ENCODE measurements around the gene PXDN.
"Not testable (repeated sequence)": the region's sequence is repeated elsewhere in the genome, so short reads cannot be mapped to it uniquely, and the experiment has no call there.

PXDN gene

DNA sequence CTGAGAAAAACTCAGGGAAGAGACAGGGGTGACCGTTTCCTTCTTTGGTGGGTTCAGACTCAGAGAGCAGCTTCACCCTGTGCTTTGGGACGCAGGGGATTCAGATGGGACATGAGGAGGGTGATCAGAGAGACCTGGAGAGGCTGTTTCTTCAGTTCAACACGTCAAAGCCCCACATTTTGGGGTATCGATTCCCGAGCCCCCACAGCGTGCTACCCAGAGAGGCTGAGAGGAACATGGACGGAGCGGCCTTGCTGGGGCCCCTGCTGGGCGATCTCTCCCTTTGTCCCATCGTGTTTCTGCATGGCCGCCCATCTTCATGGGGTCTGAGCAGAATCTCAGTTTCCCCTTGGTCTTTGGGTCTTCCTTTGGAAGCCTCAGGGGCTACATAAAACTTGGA, 38.2 kb upstream of the PXDN start:
- ATAC-seq (no peak), DNase-seq (no peak)
- Mint-ChIP-seq H3K4me1 (peaks cover 14% of the 10 kb centered on the region), H3K9me3 (no peaks in the 10 kb centered on the region), H3K27me3 (peaks cover 6% of the 10 kb centered on the region), H3K36me3 (ENCODE audit: low read depth) (no peaks in the 10 kb centered on the region), H3K27ac (no peak overlapping the region), H3K4me3 (no peak overlapping the region)

DNA sequence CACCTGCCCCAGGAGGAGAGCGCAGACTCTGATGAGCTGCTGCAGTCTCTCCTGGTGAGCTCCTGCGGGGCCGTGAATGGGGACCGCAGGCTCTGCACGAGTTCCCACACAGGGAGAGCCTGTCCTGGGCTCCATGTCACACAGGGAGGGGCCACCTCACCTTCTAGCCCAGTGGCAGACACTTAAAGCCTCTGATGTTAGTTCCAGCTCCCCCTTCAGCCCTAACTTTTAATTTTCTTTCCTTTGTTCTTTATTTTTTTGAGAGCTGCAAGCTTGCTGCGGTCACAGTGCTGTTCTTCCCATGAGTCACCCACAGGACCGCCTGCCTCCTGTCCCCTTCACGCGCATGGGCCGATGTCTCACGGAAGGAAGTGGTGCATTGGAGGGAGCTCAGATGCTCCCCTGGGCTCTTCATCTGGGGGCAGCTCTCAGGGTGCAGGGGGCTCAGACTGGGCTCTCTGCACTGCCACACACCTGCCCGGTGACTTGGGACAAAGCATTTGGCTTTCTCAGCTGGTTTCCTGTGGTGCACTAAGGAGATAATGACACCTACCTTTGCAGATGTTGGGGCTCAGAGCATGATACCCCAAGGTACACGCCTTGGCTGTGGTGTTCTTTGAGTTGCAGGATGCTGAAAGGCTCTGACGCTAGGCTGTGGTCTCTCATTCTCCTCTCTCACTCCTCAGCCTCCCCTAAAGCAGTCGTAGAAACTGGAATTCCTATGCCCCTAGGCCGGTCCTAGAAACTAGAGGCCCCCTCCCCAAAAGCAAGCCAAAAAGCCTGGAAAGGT, 37.2 kb upstream of the PXDN start:
- H3K4me1 Mint-ChIP-seq: peaks cover 14% of the 10 kb centered on the region
- H3K36me3 Mint-ChIP-seq (ENCODE audit: low read depth): no peaks in the 10 kb centered on the region
- no peak overlapping the region for H3K4me3 Mint-ChIP-seq
- DNase-seq (peak; percentile 25), ATAC-seq (peak; percentile 76)
- H3K27me3 Mint-ChIP-seq: peaks cover 6% of the 10 kb centered on the region
- H3K27ac Mint-ChIP-seq: peak overlapping the region; percentile 35
- H3K9me3 Mint-ChIP-seq: no peaks in the 10 kb centered on the region

DNA sequence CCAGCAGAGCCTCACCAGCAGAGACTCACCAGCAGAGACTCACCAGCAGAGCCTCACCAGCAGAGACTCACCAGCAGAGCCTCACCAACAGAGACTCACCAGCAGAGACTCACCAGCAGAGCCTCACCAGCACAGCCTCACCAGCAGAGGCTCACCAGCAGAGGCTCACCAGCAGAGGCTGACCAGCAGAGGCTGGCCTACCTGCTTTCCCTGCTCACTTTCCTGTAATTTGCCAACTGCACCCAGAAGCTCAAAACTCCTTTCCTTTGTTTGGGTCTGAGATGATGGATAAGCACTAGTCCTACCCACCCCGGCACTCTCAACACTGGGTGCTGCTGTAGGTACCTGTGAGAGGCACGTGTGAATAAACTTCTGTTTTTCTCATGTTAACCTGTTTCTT, 36.4 kb upstream of the PXDN start:
- Mint-ChIP-seq H3K4me1 (peaks cover 14% of the 10 kb centered on the region), H3K4me3 (no peak overlapping the region), H3K36me3 (ENCODE audit: low read depth) (no peaks in the 10 kb centered on the region), H3K9me3 (no peaks in the 10 kb centered on the region), H3K27me3 (peaks cover 6% of the 10 kb centered on the region), H3K27ac (no peak overlapping the region)
- no peak for ATAC-seq
- DNase-seq: no peak

DNA sequence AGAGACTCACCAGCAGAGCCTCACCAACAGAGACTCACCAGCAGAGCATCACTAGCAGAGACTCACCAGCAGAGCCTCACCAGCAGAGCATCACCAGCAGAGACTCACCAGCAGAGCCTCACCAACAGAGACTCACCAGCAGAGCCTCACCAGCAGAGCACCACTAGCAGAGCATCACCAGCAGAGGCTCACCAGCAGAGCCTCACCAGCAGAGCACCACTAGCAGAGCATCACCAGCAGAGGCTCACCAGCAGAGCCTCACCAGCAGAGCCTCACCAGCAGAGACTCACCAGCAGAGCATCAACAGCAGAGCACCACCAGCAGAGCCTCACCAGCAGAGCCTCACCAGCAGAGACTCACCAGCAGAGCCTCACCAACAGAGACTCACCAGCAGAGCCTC, 35.7 kb upstream of the PXDN start:
- not testable (repeated sequence) for H3K27me3 Mint-ChIP-seq; DNase-seq; H3K36me3 Mint-ChIP-seq (ENCODE audit: low read depth); H3K4me3 Mint-ChIP-seq; H3K9me3 Mint-ChIP-seq; ATAC-seq; H3K27ac Mint-ChIP-seq
- H3K4me1 Mint-ChIP-seq: peaks cover 14% of the 10 kb centered on the region

DNA sequence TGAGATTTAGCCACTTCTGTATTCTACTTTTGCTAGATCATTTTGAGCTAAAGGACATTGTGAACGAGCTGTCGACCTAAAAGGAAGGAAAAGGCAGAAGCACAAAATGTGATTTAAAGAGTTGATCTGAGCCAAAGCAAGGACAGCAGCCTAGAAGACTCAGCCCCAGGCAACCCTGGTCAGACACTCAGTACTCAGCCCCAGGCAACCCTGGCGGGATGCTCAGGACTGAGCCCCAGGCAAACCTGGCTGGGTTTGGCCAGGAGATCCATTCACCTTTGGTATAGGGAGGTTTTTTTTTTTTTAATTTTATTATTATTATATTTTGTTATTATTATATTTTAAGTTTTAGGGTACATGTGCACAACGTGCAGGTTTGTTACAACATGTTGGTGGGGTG, 34.3 kb upstream of the PXDN start:
- H3K27me3 Mint-ChIP-seq: peaks cover 6% of the 10 kb centered on the region
- ATAC-seq (no peak), DNase-seq (no peak)
- H3K9me3 Mint-ChIP-seq: no peaks in the 10 kb centered on the region
- no peaks in the 10 kb centered on the region for H3K36me3 Mint-ChIP-seq (ENCODE audit: low read depth)
- peaks cover 14% of the 10 kb centered on the region for H3K4me1 Mint-ChIP-seq
- H3K27ac Mint-ChIP-seq: no peak overlapping the region
- H3K4me3 Mint-ChIP-seq: no peak overlapping the region

DNA sequence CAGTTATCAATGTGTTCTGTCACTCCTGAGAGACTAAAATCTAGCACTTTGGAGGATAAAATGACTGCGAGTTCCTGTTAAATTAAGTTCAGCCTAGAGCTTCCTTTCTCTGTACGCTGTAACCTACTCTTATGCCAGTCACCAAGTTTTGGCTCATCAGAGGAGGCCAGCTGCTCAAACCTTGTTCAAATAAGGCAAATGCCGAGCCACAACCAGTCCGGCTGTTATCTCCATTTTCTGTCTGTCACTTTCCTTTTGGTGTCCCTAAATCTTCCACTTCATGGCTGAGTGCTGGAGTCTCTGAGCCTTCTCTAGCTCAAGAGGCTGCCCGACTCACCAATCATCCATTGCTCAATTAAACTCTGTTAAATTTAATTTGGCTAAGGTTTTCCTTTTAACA, 33.5 kb upstream of the PXDN start:
- Mint-ChIP-seq H3K4me3 (no peak overlapping the region), H3K27me3 (peaks cover 4% of the 10 kb centered on the region), H3K36me3 (ENCODE audit: low read depth) (no peaks in the 10 kb centered on the region), H3K27ac (no peak overlapping the region), H3K4me1 (peaks cover 14% of the 10 kb centered on the region), H3K9me3 (no peaks in the 10 kb centered on the region)
- no peak for ATAC-seq
- no peak for DNase-seq

DNA sequence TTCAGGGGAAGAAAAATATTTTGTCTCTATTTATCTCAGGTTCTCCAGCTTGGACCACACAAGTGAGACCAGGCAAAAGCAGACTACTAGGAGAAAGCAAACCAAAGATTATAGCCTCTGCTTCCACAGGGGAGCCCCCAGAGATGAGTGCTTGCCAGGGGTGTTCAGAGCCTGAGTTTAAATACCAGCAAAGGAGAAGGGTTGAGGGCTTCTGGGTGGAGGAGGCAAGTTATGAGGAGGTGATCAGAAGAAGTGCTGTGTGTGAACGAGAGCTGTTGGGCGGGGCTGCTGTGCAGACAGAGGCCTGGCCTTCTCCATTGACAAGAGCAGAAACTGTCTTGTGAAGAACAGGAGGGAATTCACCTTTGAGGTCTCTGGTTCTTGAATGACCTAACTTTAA, 32.8 kb upstream of the PXDN start:
- ATAC-seq (no peak), DNase-seq (no peak)
- Mint-ChIP-seq H3K4me1 (peaks cover 12% of the 10 kb centered on the region), H3K4me3 (no peak overlapping the region), H3K27me3 (peaks cover 2% of the 10 kb centered on the region), H3K27ac (no peak overlapping the region), H3K36me3 (ENCODE audit: low read depth) (no peaks in the 10 kb centered on the region), H3K9me3 (no peaks in the 10 kb centered on the region)

DNA sequence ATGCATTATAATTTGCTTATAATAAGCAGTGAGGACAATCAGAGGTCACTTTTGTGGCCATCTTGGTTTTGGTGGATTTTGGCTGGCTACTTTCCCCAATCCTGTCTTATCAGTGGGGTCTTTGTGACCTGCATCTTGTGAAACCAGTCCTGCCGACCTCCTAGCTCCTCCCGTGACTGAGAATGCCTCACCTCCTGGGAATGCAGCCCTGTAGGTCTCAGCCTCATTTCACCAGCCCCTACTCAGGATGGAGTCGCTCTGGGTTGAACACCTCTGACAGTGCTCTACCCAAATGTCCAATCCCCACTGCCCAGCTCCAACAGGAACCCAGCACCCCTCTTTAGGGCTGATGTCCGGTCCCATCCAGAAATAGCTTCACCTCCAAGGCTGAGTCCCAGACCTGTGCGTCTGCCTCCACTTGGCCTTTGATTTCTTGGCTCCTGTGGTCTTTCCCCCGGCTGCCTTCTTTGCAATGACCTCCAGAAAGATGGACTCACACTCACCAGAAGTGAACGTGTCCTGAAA, 31.3 kb upstream of the PXDN start:
- Mint-ChIP-seq H3K4me3 (no peak overlapping the region), H3K27ac (no peak overlapping the region), H3K4me1 (peaks cover 2% of the 10 kb centered on the region), H3K27me3 (no peaks in the 10 kb centered on the region), H3K36me3 (ENCODE audit: low read depth) (no peaks in the 10 kb centered on the region), H3K9me3 (no peaks in the 10 kb centered on the region)
- DNase-seq (no peak), ATAC-seq (no peak)

DNA sequence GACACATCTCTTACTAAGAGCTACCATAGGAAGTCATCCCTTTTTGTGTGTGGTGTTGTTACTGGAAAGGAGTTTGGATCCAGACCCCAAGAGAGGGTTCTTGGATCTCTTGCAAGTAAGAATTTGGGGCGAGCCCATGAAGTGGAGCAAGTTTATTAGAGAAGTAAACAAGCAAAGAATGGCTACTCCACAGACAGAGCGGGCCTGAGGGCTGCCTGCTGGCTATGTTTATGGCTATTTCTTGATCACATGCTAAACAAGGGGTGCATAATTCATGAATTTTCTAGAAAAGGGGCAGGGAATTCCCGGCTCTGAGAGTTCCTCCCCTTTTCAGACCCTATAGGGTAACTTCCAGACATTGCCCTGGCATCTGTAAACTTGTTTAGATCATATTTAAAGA, 30.6 kb upstream of the PXDN start:
- H3K4me3 Mint-ChIP-seq: no peak overlapping the region
- H3K27ac Mint-ChIP-seq: no peak overlapping the region
- DNase-seq (no peak), ATAC-seq (no peak)
- no peaks in the 10 kb centered on the region for H3K4me1 Mint-ChIP-seq
- H3K27me3 Mint-ChIP-seq: no peaks in the 10 kb centered on the region
- no peaks in the 10 kb centered on the region for H3K36me3 Mint-ChIP-seq (ENCODE audit: low read depth)
- no peaks in the 10 kb centered on the region for H3K9me3 Mint-ChIP-seq

DNA sequence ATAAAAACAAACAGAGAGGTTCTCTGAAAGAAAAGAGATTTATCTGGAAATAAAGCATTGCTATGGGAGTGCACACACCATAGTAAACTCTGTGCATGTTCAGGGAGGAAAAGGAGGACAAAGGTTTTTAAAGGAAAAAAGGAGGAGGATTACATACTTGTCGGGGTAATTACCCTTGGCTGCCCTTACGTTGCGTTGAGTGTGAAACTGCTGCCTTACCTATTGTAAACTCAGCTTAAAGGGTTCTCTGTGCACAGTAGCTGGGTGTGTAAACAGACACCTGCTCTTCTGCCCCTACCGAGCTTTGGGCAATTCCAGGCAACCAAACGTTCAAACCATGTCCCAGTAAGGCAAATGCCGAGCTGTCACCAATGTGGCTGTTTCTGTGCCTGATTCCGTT, 29.6 kb upstream of the PXDN start:
- ATAC-seq (no peak), DNase-seq (no peak)
- no peaks in the 10 kb centered on the region for H3K9me3 Mint-ChIP-seq
- peaks cover 3% of the 10 kb centered on the region for H3K27me3 Mint-ChIP-seq
- H3K36me3 Mint-ChIP-seq (ENCODE audit: low read depth): no peaks in the 10 kb centered on the region
- H3K27ac Mint-ChIP-seq: no peak overlapping the region
- H3K4me3 Mint-ChIP-seq: no peak overlapping the region
- H3K4me1 Mint-ChIP-seq: no peaks in the 10 kb centered on the region

DNA sequence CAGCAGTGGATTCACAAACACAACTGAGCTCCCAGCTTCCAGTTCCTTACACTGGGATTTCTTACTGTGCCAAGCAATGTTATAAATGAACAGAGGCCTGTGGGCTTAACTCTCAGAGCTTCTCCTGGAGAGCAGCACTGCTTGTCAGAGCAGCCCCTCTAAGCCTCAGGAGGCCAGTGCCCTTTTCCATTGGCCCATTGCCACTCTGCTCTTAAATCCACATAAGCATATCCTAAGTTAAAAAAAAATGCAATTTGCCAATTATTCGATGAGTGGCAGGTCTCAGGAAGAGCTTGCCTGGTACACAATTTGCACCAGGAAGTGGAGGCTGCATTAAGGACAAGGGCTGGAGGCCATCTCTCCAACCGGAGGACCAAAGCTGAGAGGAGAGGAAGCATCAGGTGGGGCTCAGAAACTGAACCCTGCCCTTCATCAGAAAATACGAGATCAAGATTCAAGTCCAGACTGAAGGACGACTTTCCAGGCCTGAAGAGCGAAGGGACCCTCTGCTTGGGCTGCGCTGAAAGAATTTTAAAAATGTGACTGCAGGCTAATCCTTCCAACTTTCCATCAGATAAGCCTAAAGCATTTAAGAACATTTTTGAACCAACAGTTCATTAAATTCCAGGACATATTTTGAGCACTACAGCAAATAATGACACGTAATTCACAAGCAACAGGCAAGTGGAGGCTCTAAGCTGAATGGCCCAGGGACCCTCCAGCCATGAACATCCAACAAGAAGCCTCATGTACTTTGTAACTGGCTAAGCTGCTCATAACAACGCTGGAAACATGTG, 28.4 kb upstream of the PXDN start:
- Mint-ChIP-seq H3K27ac (no peak overlapping the region), H3K4me1 (no peaks in the 10 kb centered on the region), H3K9me3 (no peaks in the 10 kb centered on the region), H3K36me3 (ENCODE audit: low read depth) (no peaks in the 10 kb centered on the region), H3K27me3 (peaks cover 4% of the 10 kb centered on the region), H3K4me3 (no peak overlapping the region)
- no peak for ATAC-seq
- no peak for DNase-seq

DNA sequence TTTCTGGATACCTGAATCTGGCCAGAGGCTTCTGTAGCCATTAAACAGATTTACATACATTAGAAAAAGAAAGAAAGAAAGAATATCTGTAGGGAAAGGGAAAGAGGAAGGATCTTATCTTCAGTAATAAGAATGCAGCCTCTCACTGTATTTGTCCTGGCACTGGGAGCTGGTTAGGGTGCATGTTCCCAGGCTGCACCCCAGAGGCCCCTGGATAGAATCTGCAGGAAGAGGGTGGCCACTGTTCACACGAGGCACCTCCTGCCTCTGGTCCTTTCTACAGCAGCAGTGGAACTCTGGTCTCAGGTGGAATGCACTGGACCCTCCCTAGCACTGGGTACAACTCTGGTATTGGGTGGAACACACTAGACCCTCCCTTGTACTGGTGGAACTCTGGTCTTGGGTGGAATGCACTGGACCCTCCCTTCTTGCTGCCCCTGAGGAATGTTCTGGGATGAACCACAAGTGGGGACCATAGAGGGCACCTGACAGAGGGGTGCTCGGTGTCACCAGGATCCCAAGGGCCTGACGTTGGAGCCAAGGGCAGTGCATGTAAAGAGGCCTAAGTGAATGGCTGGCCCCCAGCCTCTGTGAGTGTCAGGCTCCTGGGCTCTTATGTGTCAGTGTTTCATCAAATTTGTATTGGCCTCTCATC, 27.4 kb upstream of the PXDN start:
- Mint-ChIP-seq H3K27me3 (peaks cover 4% of the 10 kb centered on the region), H3K27ac (no peak overlapping the region), H3K4me3 (no peak overlapping the region), H3K4me1 (no peaks in the 10 kb centered on the region), H3K36me3 (ENCODE audit: low read depth) (no peaks in the 10 kb centered on the region), H3K9me3 (no peaks in the 10 kb centered on the region)
- no peak for ATAC-seq
- DNase-seq: no peak

DNA sequence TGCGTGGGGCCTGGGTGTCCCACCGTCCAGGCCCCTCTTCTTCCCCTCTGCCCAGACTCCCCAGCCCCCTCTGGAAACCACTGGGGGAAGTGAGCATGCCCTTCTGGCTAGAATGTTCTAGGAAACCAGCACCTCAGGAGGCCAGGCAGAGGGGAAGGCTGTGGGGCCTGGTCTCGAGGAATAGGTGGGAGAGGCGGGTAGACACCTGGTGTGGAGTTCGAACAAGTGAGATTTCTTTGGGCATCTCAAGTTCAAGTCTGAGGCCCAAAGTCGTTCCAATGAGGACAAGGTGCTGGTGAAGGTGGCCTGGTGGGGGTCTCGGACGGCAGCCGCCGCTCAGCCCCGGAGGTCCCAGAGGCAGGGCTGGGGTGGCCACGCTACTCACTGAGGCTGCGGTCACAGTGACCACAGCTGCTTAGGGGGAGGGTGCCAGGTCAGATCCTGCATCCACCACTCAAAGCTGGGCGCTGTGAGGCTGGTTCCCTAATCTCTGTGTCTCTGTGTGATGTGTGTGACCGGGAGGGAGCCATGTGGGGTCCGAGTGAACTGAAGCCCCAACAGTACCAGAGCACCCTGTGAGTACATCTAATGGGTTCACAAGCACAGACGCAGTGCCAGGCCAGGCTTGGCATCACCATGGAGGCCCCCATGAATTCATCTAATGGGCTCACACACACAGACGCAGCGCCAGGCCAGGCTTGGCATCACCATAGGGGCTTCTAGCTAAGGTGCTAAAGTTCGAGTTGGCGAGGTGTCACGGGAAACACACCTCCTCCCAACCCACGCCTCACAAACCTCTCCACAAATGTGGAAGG, 26.5 kb upstream of the PXDN start:
- Mint-ChIP-seq H3K27ac (no peak overlapping the region), H3K4me3 (no peak overlapping the region), H3K36me3 (ENCODE audit: low read depth) (no peaks in the 10 kb centered on the region), H3K27me3 (peaks cover 4% of the 10 kb centered on the region), H3K9me3 (no peaks in the 10 kb centered on the region), H3K4me1 (no peaks in the 10 kb centered on the region)
- no peak for ATAC-seq
- no peak for DNase-seq

DNA sequence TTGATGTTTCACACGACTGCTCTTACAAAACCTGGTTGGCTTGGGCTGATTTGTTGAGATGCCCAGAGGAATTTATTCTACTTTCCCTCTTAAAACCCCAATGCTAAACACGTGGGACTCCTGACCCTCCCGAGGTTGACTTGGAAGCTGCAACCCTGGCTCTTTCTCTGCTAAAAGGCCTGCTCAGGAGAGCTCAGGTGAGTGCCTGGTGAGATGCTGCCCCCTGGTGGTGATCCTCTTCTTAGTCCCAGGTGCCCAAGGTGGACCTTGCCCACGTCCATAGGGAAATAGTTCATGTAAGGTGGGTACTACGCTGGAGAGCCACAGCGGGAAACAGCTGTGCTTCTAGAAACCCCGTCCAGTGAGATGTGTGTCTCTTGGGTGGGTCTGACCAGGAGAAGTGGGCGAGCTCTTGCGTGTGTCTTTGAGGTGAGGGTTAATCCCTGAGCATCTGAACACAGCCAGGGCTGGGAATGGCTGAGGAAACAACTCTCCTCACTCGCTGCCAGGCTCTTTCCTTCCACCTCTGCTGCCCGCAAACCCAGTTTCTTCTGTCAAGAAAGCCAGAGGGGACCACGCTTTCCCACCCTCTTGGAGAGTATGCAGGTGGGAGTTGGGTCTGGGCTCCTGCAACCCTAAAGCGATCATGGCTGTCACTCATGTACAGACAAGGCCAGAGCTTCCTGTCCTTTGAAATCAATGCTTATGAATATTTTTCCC, 25.5 kb upstream of the PXDN start:
- no peak overlapping the region for H3K27ac Mint-ChIP-seq
- H3K4me1 Mint-ChIP-seq: no peaks in the 10 kb centered on the region
- DNase-seq (peak; percentile 68), ATAC-seq (peak; percentile 57)
- H3K36me3 Mint-ChIP-seq (ENCODE audit: low read depth): no peaks in the 10 kb centered on the region
- peaks cover 4% of the 10 kb centered on the region for H3K27me3 Mint-ChIP-seq
- no peak overlapping the region for H3K4me3 Mint-ChIP-seq
- H3K9me3 Mint-ChIP-seq: no peaks in the 10 kb centered on the region

Data from activated naive CD8-positive, alpha-beta T cell treated with anti-CD3 and anti-CD28 coated beads, Interleukin-2, amount 50 U/mL, for 24 hours (primary cell).